ENCODE data around the gene DHDH. TPM values are rescaled to one million over a fixed set of nuclear protein-coding genes. Genes with fewer than 3 reads are reported as not detected.
A peak's percentile ranks its signal among the peaks of the same experiment; 100 is the strongest.
"Not testable (repeated sequence)": the region's sequence is repeated elsewhere in the genome, so short reads cannot be mapped to it uniquely, and the experiment has no call there.

DHDH gene
- total and polyA plus RNA-seq, 7 donors, result 0.14 to 0.21 TPM; not detected in 5

DNA sequence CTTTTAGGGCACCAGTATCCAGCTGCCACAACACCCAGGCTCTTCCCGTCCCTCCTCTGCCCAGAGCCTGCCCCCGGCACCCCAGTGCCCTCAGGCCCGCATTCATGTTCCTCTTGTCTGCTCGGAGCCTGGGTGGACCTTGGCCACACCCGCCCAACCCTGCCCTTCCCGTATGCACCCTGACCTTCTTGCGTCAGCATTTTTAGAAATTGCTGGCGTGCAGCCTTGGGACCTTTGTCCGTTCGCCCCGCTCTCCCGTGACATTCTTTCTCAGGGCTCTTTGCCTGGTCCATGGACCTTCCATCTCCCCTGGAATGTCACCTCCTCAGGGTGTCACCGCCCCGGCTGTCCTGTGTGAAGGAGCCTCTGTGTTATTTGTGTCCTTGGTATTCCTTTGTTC lies 25.8 kb upstream of the DHDH start:
- Histone ChIP-seq H3K9me3 (no peaks in the 10 kb centered on the region), H3K36me3 (ENCODE audit: insufficient read depth in 1 of 2, low read depth in 1 of 2) (peaks cover 0 to 83% of the 10 kb centered on the region in 2 donors), H3K27ac (peak overlapping the region; percentile 72), H3K27me3 (ENCODE audit: insufficient read depth in 3 of 3, low read length in 2 of 3) (no peaks in the 10 kb centered on the region), H3K4me3 (no peak overlapping the region), H3K4me1 (peaks cover 13% of the 10 kb centered on the region)
- no peak for DNase-seq
- ATAC-seq, result peak in 2 of 4 donors; percentile 5 to 13
- WGBS, 3 donors, result 65 to 88% (median 72%) methylated on average over 14 of the region's 14 CpGs
- no peak for TF ChIP-seq CTCF (IDR thresholded peaks at IDR 0.05)
- intact Hi-C loops (cut with DNase I), result loop anchor here in 1 of 2 donors (5.0 kb wide), 1 partner anchor 45 kb away; the partner anchor contains the start of gene BAX

DNA sequence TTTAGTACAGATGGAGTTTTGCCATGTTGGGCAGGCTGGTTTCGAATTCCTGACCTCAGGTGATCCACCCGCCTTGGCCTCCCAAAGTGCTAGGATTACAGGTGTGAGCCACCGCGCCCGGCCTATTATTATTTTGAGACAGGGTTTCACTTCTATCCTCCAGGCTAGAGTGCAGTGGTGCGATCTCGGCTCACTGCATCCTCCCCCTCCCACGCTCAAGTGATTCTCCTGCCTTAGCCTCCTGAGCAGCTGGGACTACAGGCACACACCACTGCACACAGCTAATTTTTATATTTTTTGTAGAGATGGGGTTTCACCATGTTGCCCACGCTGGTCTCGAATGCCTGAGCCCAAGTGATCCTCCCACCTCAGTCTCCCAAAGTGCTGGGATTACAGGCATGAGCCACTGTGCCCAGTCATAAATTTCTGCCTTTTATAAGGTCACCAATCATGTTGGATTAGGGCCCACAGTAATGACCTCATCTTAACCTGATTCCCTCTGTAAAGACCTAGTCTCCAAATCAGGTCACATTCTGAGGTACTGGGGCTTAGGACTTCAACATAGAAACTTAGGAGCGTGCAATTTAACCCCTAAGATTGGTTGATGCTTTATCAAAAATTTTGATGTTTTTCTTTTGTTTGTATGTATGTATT lies 23.9 kb upstream of the DHDH start:
- Histone ChIP-seq H3K36me3 (ENCODE audit: insufficient read depth in 1 of 2, low read depth in 1 of 2) (peaks cover 3 to 91% of the 10 kb centered on the region in 2 donors), H3K27ac (peak overlapping the region; percentile 72)
- intact Hi-C loops (cut with DNase I), result loop anchor here in 1 of 2 donors (5.0 kb wide), 1 partner anchor 43 kb away; the partner anchor contains the start of gene BAX
- not testable (repeated sequence) for ATAC-seq; H3K4me3 ChIP-seq; H3K9me3 ChIP-seq; H3K4me1 ChIP-seq; H3K27me3 ChIP-seq (ENCODE audit: insufficient read depth in 3 of 3, low read length in 2 of 3); DNase-seq
- WGBS, 3 donors, result 56 to 87% (median 60%) methylated on average over 11 of the region's 11 CpGs

DNA sequence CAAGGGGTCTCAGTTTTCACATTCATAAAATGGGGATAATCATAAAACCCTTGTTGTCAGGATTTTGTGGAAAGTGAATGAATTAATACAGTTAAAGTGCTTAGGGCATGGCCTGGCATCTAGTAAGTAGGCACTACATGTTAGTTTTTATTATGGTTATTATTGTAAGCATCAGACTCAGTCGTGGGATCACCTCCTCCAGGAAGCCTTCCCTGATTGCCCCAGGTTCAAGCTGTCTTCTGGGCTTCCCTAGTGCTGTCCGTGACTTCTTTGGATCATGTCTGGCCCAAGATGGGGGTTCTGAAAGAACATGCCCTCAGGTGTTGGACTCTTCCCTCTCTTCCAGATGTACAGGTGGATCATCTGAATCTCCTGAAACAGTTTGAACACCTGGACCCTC lies 22.7 kb upstream of the DHDH start:
- Histone ChIP-seq H3K27ac (no peak overlapping the region), H3K36me3 (ENCODE audit: insufficient read depth in 1 of 2, low read depth in 1 of 2) (peaks cover 7 to 91% of the 10 kb centered on the region in 2 donors), H3K27me3 (ENCODE audit: insufficient read depth in 3 of 3, low read length in 2 of 3) (no peaks in the 10 kb centered on the region), H3K9me3 (no peaks in the 10 kb centered on the region), H3K4me3 (no peak overlapping the region), H3K4me1 (peaks cover 9% of the 10 kb centered on the region)
- intact Hi-C loops (cut with DNase I), result no loop called here
- DNase-seq (no peak), ATAC-seq (no peak)
- no peak for TF ChIP-seq CTCF (IDR thresholded peaks at IDR 0.05)
- 86 to 91% (median 88%) methylated on average over 2 of the region's 2 CpGs for WGBS, 3 donors

DNA sequence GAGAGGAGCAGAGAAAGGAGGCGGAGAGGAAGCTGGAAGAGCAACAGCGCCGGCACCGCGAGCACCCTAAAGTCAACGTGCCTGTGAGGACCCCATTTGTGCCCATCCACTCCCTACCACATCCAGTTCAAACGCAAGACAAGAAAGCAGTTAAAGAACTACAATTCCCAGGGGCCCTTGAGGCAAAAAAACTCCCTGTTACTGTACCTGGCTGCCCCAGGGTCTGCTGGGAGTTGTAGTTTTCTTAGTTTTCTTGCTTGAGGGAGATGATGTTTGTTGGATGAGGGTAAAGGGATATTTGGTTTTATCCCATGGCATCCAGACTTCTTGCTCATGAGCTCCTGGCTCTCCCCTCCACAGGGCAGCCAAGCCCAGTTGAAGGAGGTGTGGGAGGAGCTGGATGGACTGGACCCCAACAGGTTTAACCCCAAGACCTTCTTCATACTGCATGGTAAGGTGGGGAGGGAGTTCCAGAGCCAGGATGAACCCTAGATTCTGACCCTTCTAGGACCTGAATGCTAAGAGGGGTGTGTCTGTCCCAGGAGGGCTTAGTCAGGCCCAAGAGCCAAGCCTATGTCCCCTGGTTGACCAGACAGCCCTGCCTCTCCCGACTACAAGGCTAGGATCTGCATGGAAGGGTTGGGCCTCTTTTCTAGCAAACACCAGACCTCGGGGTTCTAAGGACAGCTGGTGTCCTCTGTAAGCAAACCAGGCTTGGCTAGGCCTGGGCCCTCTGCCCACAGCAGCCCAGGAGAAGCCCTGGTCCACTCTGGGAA lies 20.2 kb upstream of the DHDH start:
- Histone ChIP-seq H3K27ac (no peak overlapping the region), H3K36me3 (ENCODE audit: insufficient read depth in 1 of 2, low read depth in 1 of 2) (peaks cover 10 to 88% of the 10 kb centered on the region in 2 donors), H3K9me3 (no peaks in the 10 kb centered on the region), H3K4me3 (no peak overlapping the region), H3K4me1 (peaks cover 9% of the 10 kb centered on the region), H3K27me3 (ENCODE audit: insufficient read depth in 3 of 3, low read length in 2 of 3) (no peaks in the 10 kb centered on the region)
- intact Hi-C loops (cut with DNase I), result no loop called here
- WGBS, 3 donors, result 83 to 92% (median 87%) methylated on average over 9 of the region's 9 CpGs
- DNase-seq, result no peak
- no peak for TF ChIP-seq CTCF (IDR thresholded peaks at IDR 0.05)
- ATAC-seq, result peak in 1 of 4 donors; percentile 37

DNA sequence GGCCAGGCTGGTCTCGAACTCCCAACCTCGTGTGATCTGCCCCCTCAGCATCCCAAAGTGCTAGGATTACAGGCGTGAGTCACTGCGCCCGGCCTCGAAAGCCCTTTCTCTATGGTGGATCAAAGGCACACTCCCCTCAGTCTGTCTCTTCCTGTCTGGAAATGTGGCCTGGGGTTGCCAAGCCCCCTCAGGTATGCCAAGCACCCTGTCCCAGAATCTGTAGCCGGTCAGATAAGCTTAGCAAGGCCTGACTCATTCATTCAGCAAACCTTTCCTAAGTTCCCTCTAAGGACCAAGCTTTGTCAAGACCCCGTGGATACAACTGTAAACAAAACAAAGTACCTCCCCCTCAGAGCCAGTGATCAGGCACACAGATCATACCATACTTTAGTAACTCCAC lies 19.3 kb upstream of the DHDH start:
- H3K36me3 ChIP-seq (ENCODE audit: insufficient read depth in 1 of 2, low read depth in 1 of 2), result peaks cover 10 to 93% of the 10 kb centered on the region in 2 donors
- intact Hi-C loops (cut with DNase I), result no loop called here
- WGBS, 3 donors, result 83 to 96% (median 91%) methylated on average over 8 of the region's 8 CpGs

More for the DNA sequence above, 19.3 kb upstream of the DHDH start:
- no peak for ATAC-seq
- H3K27me3 ChIP-seq (ENCODE audit: insufficient read depth in 3 of 3, low read length in 2 of 3), result no peaks in the 10 kb centered on the region
- no peak overlapping the region for H3K27ac ChIP-seq
- no peak for TF ChIP-seq CTCF (IDR thresholded peaks at IDR 0.05)
- no peaks in the 10 kb centered on the region for H3K9me3 ChIP-seq
- no peak for DNase-seq
- H3K4me1 ChIP-seq, result peaks cover 6% of the 10 kb centered on the region
- no peak overlapping the region for H3K4me3 ChIP-seq

All from psoas muscle (tissue), 8 donors.